Lung (tissue), 12 donors: ENCODE results near the gene YEATS2. TPM values are rescaled to one million over a fixed set of nuclear protein-coding genes. Genes with fewer than 3 reads are reported as not detected.

ENCODE experiments used
- ATAC-seq: fragments of 200-7000 bp; cut with Tn5 transposase; one replicate; pipeline ENCODE4 v1.9.1; 2020; ENCODE audit warnings: moderate number of reproducible peaks; ENCODE audit not compliant: insufficient read depth, low FRiP score
- DNase-seq, 3 donors: peaks; one replicate each; pipeline ENCODE4 v3.0.0-alpha.2; 2013 to 2017
- H3K27ac ChIP-seq, 2 donors: one replicate each; pipeline ENCODE4 v1.5.1; 2013; ENCODE audit warnings: mild to moderate bottlenecking in 2 of 2, moderate library complexity in 2 of 2, control low read depth in 1 of 2, inconsistent platforms in 1 of 2, low read depth in 1 of 2, low read length in 1 of 2
- H3K27me3 ChIP-seq, 3 donors: one replicate each; pipeline ENCODE4 v1.5.1; 2013; ENCODE audit warnings: low read length in 2 of 3; ENCODE audit not compliant: control insufficient read depth in 3 of 3, insufficient read depth in 3 of 3
- H3K36me3 ChIP-seq, 4 donors: one replicate each; pipeline ENCODE4 v1.5.1; 2013; ENCODE audit warnings: low read length in 4 of 4, mild to moderate bottlenecking in 1 of 4, moderate library complexity in 1 of 4; ENCODE audit not compliant: control insufficient read depth in 4 of 4, insufficient read depth in 4 of 4
- H3K4me1 ChIP-seq, 5 donors: one replicate each; pipeline ENCODE4 v1.5.1; 2013; ENCODE audit warnings: low read length in 5 of 5, mild to moderate bottlenecking in 2 of 5, moderate library complexity in 1 of 5; ENCODE audit not compliant: control insufficient read depth in 5 of 5, insufficient read depth in 5 of 5
- H3K4me3 ChIP-seq: one replicate; pipeline ENCODE4 v1.5.1; 2013; ENCODE audit warnings: mild to moderate bottlenecking, control low read depth, moderate library complexity
- H3K9ac ChIP-seq, 2 donors: one replicate each; pipeline ENCODE4 v1.5.1; 2013; ENCODE audit warnings: low read length in 2 of 2, control low read depth in 1 of 2; ENCODE audit not compliant: insufficient read depth in 1 of 2
- H3K9me3 ChIP-seq, 4 donors: one replicate each; pipeline ENCODE4 v1.5.1; 2013; ENCODE audit warnings: low read length in 3 of 4, mild to moderate bottlenecking in 1 of 4, moderate library complexity in 1 of 4; ENCODE audit not compliant: control insufficient read depth in 4 of 4, insufficient read depth in 3 of 4
- CTCF ChIP-seq: IDR thresholded peaks from 2 replicates; pipeline ENCODE4 v1.5.1; 2012; ENCODE audit warnings: mild to moderate bottlenecking; ENCODE audit errors: control extremely low read depth, extremely low read depth
- WGBS, 2 donors: extraction: QIAGEN DNeasy Blood & Tissue Kit; methylation state at CpG; one replicate each; pipeline ENCODE4 v1.1.7; 2013; 5-methylcytosine and 5-hydroxymethylcytosine counted together
- polyA plus RNA-seq, 2 donors: library from polyadenylated mRNA; stranded (reverse); fragments of 200-250 nt; gene quantifications; one replicate each; pipeline ENCODE4 v1.2.1, GENCODE V29; 2013
- total RNA-seq, 2 donors: library from RNA; depleted of rRNA in 1 of 2; stranded (reverse); fragments of >200 nt in 1 of 2; gene quantifications; one replicate each; pipeline ENCODE4 v1.2.1, GENCODE V29; 2014 to 2021
- donor health status: control.
- donor health status: control.
- donor health status: Bipolar disorder and iron deficiency.
- donor health status: healthy.
- donor health status: DM: yes; HTN: yes; CAD: no.

The YEATS2 gene
- total and polyA plus RNA-seq, 4 donors, result 9.6 to 42.9 (median 18.9) TPM

GRCh38 chr3:183823963-183824362 is 126.4 kb downstream of the YEATS2 start:
- peaks cover 0 to 11% (median 2%) of the 10 kb centered on the region in 4 donors for H3K36me3 ChIP-seq
- H3K27me3 ChIP-seq, result no peaks in the 10 kb centered on the region
- H3K9ac ChIP-seq, result no peak overlapping the region
- no peaks in the 10 kb centered on the region for H3K9me3 ChIP-seq
- H3K4me1 ChIP-seq, result peaks cover 0 to 9% (median 0%) of the 10 kb centered on the region in 5 donors
- DNase-seq (no peak), ATAC-seq (no peak)
- TF ChIP-seq CTCF, result no peak
- no peak overlapping the region for H3K27ac ChIP-seq
- H3K4me3 ChIP-seq, result no peak overlapping the region
- 75 to 82% methylated on average over 5 of the region's 5 CpGs for WGBS, 2 donors

- Histone ChIP-seq H3K27ac (no peak overlapping the region), H3K36me3 (peaks cover 0 to 11% (median 2%) of the 10 kb centered on the region in 4 donors), H3K9ac (no peak overlapping the region), H3K4me1 (peaks cover 0 to 9% (median 0%) of the 10 kb centered on the region in 5 donors), H3K4me3 (peak overlapping the region; percentile 34), H3K9me3 (no peaks in the 10 kb centered on the region), H3K27me3 (no peaks in the 10 kb centered on the region)
- 1% methylated on average over 73 to 88 of the region's 88 CpGs for WGBS, 2 donors
- TF ChIP-seq CTCF, result no peak
- DNase-seq, result no peak
- ATAC-seq, result peak; percentile 3
Measured at GRCh38 chr3:183824761-183825455, 127.3 kb downstream of the YEATS2 start.

- H3K27ac ChIP-seq, result no peak within 1 kb of the TSS
- no peaks in the 10 kb centered on the region for H3K27me3 ChIP-seq
- H3K4me3 ChIP-seq, result peak within 1 kb of the TSS; percentile 37
- peaks cover 0 to 16% (median 2%) of the 10 kb centered on the region in 4 donors for H3K36me3 ChIP-seq
- DNase-seq, result peak; percentile 64 to 76 (median 75)
- H3K4me1 ChIP-seq, result peaks cover 0 to 9% (median 0%) of the 10 kb centered on the region in 5 donors
- 5% methylated on average over 60 to 69 of the region's 69 CpGs for WGBS, 2 donors
- H3K9ac ChIP-seq, result no peak within 1 kb of the TSS
- no peaks in the 10 kb centered on the region for H3K9me3 ChIP-seq
- ATAC-seq, result peak; percentile 54
- no peak for TF ChIP-seq CTCF
Measured at GRCh38 chr3:183825456-183826161, 128.0 kb downstream of the YEATS2 start, which contains the start of gene MAP6D1. Gene MAP6D1, minus strand, starts transcription at chr3:183825577. Its CDS starts 30 bp downstream, at chr3:183825547.
